ENCODE data around the gene ZBTB20.

ZBTB20 gene

GRCh38 chr3:114389156-114389555 lies 757.9 kb downstream of the ZBTB20 start:
- DNase-seq (ENCODE audit: low read depth in 2 of 3, low spot score in 1 of 3), result no peak

- DNase-seq (ENCODE audit: low read depth in 2 of 3, low spot score in 1 of 3), result no peak
Measured at GRCh38 chr3:114384558-114384903, 762.6 kb downstream of the ZBTB20 start.

- peak; percentile 54 to 78 (median 57) for DNase-seq (ENCODE audit: low read depth in 2 of 3, low spot score in 1 of 3)
Measured at GRCh38 chr3:114383875-114384557, 763.1 kb downstream of the ZBTB20 start.

- no peak for DNase-seq (ENCODE audit: low read depth in 2 of 3, low spot score in 1 of 3)
Measured at GRCh38 chr3:114380233-114380651, 766.8 kb downstream of the ZBTB20 start.

GRCh38 chr3:114379266-114379665 lies 767.8 kb downstream of the ZBTB20 start:
- DNase-seq (ENCODE audit: low read depth in 2 of 3, low spot score in 1 of 3), result no peak

- no peak for DNase-seq (ENCODE audit: low read depth in 2 of 3, low spot score in 1 of 3)
Measured at GRCh38 chr3:114378760-114379159, 768.3 kb downstream of the ZBTB20 start.

GRCh38 chr3:114377426-114377825 lies 769.7 kb downstream of the ZBTB20 start:
- no peak for DNase-seq (ENCODE audit: low read depth in 2 of 3, low spot score in 1 of 3)

- DNase-seq (ENCODE audit: low read depth in 2 of 3, low spot score in 1 of 3), result no peak
Measured at GRCh38 chr3:114376516-114377185, 770.4 kb downstream of the ZBTB20 start.

GRCh38 chr3:114375608-114376421 lies 771.3 kb downstream of the ZBTB20 start:
- DNase-seq (ENCODE audit: low read depth in 2 of 3, low spot score in 1 of 3), result no peak

- no peak for DNase-seq (ENCODE audit: low read depth in 2 of 3, low spot score in 1 of 3)
Measured at GRCh38 chr3:114374433-114374990, 772.6 kb downstream of the ZBTB20 start.

- DNase-seq (ENCODE audit: low read depth in 2 of 3, low spot score in 1 of 3), result no peak
Measured at GRCh38 chr3:114370537-114371174, 776.4 kb downstream of the ZBTB20 start.

- no peak for DNase-seq (ENCODE audit: low read depth in 2 of 3, low spot score in 1 of 3)
Measured at GRCh38 chr3:114365909-114366308, 781.2 kb downstream of the ZBTB20 start.

- no peak for DNase-seq (ENCODE audit: low read depth in 2 of 3, low spot score in 1 of 3)
Measured at GRCh38 chr3:114364806-114365654, 782.1 kb downstream of the ZBTB20 start.

GRCh38 chr3:114363554-114364202 lies 783.4 kb downstream of the ZBTB20 start:
- no peak for DNase-seq (ENCODE audit: low read depth in 2 of 3, low spot score in 1 of 3)

GRCh38 chr3:114362815-114363214 lies 784.3 kb downstream of the ZBTB20 start:
- DNase-seq (ENCODE audit: low read depth in 2 of 3, low spot score in 1 of 3), result no peak

- DNase-seq (ENCODE audit: low read depth in 2 of 3, low spot score in 1 of 3), result no peak
Measured at GRCh38 chr3:114361391-114361790, 785.7 kb downstream of the ZBTB20 start.

GRCh38 chr3:114356525-114356924 lies 790.6 kb downstream of the ZBTB20 start:
- DNase-seq (ENCODE audit: low read depth in 2 of 3, low spot score in 1 of 3), result no peak

- DNase-seq (ENCODE audit: low read depth in 2 of 3, low spot score in 1 of 3), result no peak
Measured at GRCh38 chr3:114356066-114356465, 791.0 kb downstream of the ZBTB20 start.

GRCh38 chr3:114355653-114356052 lies 791.4 kb downstream of the ZBTB20 start:
- no peak for DNase-seq (ENCODE audit: low read depth in 2 of 3, low spot score in 1 of 3)

GRCh38 chr3:114351822-114352145 lies 795.3 kb downstream of the ZBTB20 start:
- DNase-seq (ENCODE audit: low read depth in 2 of 3, low spot score in 1 of 3), result no peak
